Measurements from ENCODE around the gene CDKAL1. TPM values are rescaled to one million over a fixed set of nuclear protein-coding genes. Genes with fewer than 3 reads are reported as not detected.

The CDKAL1 gene
- total RNA-seq, 1 experiment from 2014 or later = 20.6 TPM

DNA sequence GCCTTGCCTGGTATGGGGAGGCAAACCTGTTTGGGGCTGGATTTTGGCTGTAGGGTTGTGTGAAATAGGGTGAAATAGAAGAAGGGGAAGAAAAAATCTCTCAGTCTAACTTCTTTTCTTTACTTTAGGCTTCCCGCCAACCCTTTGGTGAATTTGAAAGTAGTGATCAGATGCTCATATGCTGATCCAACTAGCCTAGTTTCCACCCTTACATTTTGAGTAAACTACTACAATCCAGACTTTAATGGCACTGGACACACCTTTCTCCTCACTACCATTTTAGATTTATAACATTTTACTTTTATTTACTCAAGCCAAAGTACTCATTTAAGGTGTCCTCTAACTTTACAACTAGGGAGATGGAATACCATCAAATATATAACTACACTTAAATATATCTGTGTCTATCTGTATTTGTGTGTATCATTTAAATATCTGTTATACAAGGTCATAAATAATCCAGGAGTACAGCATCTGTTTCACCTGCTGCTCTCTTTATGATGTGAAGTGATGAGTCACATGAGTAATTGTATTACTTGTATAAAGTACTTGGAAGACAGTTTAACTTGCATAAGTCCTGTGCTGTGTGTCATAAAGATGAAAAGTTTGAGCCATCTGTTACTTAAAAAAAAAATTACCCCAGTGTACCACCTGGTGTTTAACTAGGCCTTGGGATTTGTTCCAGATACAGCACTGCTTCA, 172.1 kb downstream of the CDKAL1 start (continued):
- no peak for TF ChIP-seq MXD4 (CRISPR knock-in tag; IDR thresholded peaks at IDR 0.05; ENCODE audit: borderline replicate concordance)

DNA sequence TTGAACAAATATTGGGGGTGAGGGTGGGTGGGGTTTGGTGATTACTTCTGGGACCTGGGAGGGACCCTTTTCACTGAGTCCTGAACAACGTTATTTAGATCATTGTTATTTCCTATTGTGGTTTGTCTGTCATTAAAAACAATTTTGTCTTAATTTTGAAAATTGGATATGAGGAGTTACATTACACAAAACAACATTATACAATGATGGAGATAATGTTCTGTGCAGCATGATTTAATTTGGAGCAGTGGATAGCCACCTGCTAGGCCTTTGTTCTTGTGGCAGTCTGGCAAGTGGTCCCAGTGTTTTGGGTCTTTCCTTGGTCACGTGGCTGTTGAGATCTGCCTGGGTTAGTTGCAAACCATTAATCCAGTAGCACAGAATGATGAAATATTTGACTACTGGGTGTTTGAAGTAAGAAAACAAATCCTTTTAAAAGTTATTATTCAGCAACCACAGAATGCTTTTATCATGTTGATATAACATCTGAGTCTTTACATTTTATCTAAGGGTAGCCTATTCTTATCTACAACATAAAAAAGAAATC, 172.8 kb downstream of the CDKAL1 start:
- ChIA-PET CTCF (no interaction called here), POLR2A (no interaction called here)
- H3K4me3 Mint-ChIP-seq = no peak overlapping the region
- DNase-seq (ENCODE audit: low spot score) = no peak
- no peak for TF ChIP-seq ZNF232 (CRISPR knock-in tag; IDR thresholded peaks at IDR 0.05)
- TF ChIP-seq, protein P1, sequence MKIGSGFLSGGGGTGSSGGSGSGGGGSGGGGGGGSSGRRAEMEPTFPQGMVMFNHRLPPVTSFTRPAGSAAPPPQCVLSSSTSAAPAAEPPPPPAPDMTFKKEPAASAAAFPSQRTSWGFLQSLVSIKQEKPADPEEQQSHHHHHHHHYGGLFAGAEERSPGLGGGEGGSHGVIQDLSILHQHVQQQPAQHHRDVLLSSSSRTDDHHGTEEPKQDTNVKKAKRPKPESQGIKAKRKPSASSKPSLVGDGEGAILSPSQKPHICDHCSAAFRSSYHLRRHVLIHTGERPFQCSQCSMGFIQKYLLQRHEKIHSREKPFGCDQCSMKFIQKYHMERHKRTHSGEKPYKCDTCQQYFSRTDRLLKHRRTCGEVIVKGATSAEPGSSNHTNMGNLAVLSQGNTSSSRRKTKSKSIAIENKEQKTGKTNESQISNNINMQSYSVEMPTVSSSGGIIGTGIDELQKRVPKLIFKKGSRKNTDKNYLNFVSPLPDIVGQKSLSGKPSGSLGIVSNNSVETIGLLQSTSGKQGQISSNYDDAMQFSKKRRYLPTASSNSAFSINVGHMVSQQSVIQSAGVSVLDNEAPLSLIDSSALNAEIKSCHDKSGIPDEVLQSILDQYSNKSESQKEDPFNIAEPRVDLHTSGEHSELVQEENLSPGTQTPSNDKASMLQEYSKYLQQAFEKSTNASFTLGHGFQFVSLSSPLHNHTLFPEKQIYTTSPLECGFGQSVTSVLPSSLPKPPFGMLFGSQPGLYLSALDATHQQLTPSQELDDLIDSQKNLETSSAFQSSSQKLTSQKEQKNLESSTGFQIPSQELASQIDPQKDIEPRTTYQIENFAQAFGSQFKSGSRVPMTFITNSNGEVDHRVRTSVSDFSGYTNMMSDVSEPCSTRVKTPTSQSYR (CRISPR knock-in tag; IDR thresholded peaks at IDR 0.05) = no peak
- TF ChIP-seq, protein P2, sequence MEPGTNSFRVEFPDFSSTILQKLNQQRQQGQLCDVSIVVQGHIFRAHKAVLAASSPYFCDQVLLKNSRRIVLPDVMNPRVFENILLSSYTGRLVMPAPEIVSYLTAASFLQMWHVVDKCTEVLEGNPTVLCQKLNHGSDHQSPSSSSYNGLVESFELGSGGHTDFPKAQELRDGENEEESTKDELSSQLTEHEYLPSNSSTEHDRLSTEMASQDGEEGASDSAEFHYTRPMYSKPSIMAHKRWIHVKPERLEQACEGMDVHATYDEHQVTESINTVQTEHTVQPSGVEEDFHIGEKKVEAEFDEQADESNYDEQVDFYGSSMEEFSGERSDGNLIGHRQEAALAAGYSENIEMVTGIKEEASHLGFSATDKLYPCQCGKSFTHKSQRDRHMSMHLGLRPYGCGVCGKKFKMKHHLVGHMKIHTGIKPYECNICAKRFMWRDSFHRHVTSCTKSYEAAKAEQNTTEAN (CRISPR knock-in tag; IDR thresholded peaks at IDR 0.05) = no peak
- no peak for TF ChIP-seq NFE2L1 (CRISPR knock-in tag; IDR thresholded peaks at IDR 0.05)
- no peak for TF ChIP-seq ESRRA (CRISPR knock-in tag; IDR thresholded peaks at IDR 0.05; ENCODE audit: borderline replicate concordance)
- TF ChIP-seq, protein P3, sequence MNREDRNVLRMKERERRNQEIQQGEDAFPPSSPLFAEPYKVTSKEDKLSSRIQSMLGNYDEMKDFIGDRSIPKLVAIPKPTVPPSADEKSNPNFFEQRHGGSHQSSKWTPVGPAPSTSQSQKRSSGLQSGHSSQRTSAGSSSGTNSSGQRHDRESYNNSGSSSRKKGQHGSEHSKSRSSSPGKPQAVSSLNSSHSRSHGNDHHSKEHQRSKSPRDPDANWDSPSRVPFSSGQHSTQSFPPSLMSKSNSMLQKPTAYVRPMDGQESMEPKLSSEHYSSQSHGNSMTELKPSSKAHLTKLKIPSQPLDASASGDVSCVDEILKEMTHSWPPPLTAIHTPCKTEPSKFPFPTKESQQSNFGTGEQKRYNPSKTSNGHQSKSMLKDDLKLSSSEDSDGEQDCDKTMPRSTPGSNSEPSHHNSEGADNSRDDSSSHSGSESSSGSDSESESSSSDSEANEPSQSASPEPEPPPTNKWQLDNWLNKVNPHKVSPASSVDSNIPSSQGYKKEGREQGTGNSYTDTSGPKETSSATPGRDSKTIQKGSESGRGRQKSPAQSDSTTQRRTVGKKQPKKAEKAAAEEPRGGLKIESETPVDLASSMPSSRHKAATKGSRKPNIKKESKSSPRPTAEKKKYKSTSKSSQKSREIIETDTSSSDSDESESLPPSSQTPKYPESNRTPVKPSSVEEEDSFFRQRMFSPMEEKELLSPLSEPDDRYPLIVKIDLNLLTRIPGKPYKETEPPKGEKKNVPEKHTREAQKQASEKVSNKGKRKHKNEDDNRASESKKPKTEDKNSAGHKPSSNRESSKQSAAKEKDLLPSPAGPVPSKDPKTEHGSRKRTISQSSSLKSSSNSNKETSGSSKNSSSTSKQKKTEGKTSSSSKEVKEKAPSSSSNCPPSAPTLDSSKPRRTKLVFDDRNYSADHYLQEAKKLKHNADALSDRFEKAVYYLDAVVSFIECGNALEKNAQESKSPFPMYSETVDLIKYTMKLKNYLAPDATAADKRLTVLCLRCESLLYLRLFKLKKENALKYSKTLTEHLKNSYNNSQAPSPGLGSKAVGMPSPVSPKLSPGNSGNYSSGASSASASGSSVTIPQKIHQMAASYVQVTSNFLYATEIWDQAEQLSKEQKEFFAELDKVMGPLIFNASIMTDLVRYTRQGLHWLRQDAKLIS (CRISPR knock-in tag; IDR thresholded peaks at IDR 0.05; ENCODE audit: borderline replicate concordance) = no peak
- TF ChIP-seq GABPB1 (CRISPR knock-in tag; IDR thresholded peaks at IDR 0.05) = 0 out of 2 replicates have a peak, but pooled peaks have one; percentile 36
- TF ChIP-seq, protein P4, sequence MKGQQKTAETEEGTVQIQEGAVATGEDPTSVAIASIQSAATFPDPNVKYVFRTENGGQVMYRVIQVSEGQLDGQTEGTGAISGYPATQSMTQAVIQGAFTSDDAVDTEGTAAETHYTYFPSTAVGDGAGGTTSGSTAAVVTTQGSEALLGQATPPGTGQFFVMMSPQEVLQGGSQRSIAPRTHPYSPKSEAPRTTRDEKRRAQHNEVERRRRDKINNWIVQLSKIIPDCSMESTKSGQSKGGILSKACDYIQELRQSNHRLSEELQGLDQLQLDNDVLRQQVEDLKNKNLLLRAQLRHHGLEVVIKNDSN (CRISPR knock-in tag; IDR thresholded peaks at IDR 0.05) = no peak
- no peak overlapping the region for H3K27ac Mint-ChIP-seq
- H3K4me1 Mint-ChIP-seq = peaks cover 43% of the 10 kb centered on the region
- no peaks in the 10 kb centered on the region for H3K36me3 Mint-ChIP-seq
- H3K27me3 Mint-ChIP-seq (ENCODE audit: low read depth) = no peaks in the 10 kb centered on the region
- ATAC-seq = no peak
- H3K9me3 Mint-ChIP-seq = no peaks in the 10 kb centered on the region

DNA sequence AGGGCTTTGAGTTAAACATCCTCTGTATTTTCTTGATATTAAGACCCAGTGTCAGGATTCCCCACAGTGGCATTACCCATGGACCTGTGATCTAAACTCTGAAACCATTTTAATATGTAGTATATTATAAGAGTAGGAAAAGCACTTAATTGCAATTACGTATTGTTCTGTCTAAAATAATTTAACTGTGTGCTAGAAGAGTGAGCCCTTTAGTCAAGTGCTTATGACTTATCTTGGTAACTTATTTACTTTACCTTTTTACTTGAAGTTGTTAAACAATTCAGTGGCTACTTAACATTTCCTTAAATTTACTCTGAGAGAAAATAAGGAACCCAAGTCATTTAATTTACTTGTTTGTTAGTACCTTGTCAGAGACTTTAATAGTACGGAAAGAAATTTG, 173.6 kb downstream of the CDKAL1 start:
- H3K27ac Mint-ChIP-seq = no peak overlapping the region
- no peaks in the 10 kb centered on the region for H3K36me3 Mint-ChIP-seq
- H3K4me3 Mint-ChIP-seq = no peak overlapping the region
- CTCF ChIA-PET = no interaction called here
- peaks cover 37% of the 10 kb centered on the region for H3K4me1 Mint-ChIP-seq
- DNase-seq (ENCODE audit: low spot score) = no peak
- no peak for ATAC-seq
- H3K27me3 Mint-ChIP-seq (ENCODE audit: low read depth) = no peaks in the 10 kb centered on the region
- POLR2A ChIA-PET = no interaction called here
- TF ChIP-seq, protein P5, sequence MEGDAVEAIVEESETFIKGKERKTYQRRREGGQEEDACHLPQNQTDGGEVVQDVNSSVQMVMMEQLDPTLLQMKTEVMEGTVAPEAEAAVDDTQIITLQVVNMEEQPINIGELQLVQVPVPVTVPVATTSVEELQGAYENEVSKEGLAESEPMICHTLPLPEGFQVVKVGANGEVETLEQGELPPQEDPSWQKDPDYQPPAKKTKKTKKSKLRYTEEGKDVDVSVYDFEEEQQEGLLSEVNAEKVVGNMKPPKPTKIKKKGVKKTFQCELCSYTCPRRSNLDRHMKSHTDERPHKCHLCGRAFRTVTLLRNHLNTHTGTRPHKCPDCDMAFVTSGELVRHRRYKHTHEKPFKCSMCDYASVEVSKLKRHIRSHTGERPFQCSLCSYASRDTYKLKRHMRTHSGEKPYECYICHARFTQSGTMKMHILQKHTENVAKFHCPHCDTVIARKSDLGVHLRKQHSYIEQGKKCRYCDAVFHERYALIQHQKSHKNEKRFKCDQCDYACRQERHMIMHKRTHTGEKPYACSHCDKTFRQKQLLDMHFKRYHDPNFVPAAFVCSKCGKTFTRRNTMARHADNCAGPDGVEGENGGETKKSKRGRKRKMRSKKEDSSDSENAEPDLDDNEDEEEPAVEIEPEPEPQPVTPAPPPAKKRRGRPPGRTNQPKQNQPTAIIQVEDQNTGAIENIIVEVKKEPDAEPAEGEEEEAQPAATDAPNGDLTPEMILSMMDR (IDR thresholded peaks at IDR 0.05) = no peak
- TF ChIP-seq GABPB1 (CRISPR knock-in tag; IDR thresholded peaks at IDR 0.05) = no peak
- TF ChIP-seq CREM (CRISPR knock-in tag; IDR thresholded peaks at IDR 0.05) = no peak
- no peak for TF ChIP-seq ZNF121 (CRISPR knock-in tag; IDR thresholded peaks at IDR 0.05)
- TF ChIP-seq RELA (CRISPR knock-in tag; IDR thresholded peaks at IDR 0.05; ENCODE audit: borderline replicate concordance) = no peak
- TF ChIP-seq, protein P6, sequence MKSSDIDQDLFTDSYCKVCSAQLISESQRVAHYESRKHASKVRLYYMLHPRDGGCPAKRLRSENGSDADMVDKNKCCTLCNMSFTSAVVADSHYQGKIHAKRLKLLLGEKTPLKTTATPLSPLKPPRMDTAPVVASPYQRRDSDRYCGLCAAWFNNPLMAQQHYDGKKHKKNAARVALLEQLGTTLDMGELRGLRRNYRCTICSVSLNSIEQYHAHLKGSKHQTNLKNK (CRISPR knock-in tag; IDR thresholded peaks at IDR 0.05) = no peak
- TF ChIP-seq, protein P7, sequence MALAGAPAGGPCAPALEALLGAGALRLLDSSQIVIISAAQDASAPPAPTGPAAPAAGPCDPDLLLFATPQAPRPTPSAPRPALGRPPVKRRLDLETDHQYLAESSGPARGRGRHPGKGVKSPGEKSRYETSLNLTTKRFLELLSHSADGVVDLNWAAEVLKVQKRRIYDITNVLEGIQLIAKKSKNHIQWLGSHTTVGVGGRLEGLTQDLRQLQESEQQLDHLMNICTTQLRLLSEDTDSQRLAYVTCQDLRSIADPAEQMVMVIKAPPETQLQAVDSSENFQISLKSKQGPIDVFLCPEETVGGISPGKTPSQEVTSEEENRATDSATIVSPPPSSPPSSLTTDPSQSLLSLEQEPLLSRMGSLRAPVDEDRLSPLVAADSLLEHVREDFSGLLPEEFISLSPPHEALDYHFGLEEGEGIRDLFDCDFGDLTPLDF (CRISPR knock-in tag; IDR thresholded peaks at IDR 0.05) = no peak
- TF ChIP-seq GRHL2 (CRISPR knock-in tag; IDR thresholded peaks at IDR 0.05; ENCODE audit: insufficient replicate concordance, severe bottlenecking) = no peak
- no peaks in the 10 kb centered on the region for H3K9me3 Mint-ChIP-seq
